GM12892 (cell line): ENCODE results near the gene PLAC8L1.

Experiments
- POLR2A ChIP-seq: IDR thresholded peaks from 2 replicates; pipeline ENCODE4 v1.6.1; 2011; ENCODE audit warnings: low read depth, low read length, control low read depth
- POLR2AphosphoS5 ChIP-seq: IDR thresholded peaks from 2 replicates; pipeline ENCODE4 v1.6.1; 2011; ENCODE audit warnings: low read depth, low read length, control low read depth

DNA sequence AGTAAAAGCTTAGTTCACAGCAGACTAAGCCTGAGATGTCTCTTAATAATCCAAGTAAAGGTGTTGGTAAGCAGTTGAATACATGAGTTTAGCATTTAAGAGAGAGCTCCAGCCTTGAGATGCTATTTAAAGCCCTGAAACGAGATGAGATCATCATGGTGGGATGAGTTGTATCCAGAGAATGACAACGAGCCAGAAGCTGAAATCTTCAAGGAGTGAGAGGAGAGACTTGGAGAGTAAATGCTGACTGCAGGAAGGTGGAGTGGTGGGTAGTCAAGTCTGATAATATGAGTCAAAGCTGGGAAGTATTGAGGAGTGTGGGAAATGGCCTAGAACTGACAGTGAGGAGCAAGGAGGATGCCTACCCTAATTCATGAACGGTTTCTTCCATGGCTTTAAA is 53.7 kb downstream of the PLAC8L1 start:
- TF ChIP-seq POLR2A (no peak), POLR2AphosphoS5 (no peak)
